Sigmoid colon (tissue), 7 donors: ENCODE measurements around the gene TNNT2. TPM values are rescaled to one million over a fixed set of nuclear protein-coding genes. Genes with fewer than 3 reads are reported as not detected.
A peak's percentile ranks its signal among the peaks of the same experiment; 100 is the strongest.

Experiments used
- DNase-seq: peaks from one replicate; pipeline ENCODE4 v3.0.0-alpha.2; 2019
- H3K27ac ChIP-seq, 4 donors: fragments of 200-600 bp; sonication (generic); one replicate each; pipeline ENCODE4 v1.5.1; 2016 to 2019; ENCODE audit warnings: mild to moderate bottlenecking in 1 of 4
- H3K27me3 ChIP-seq, 3 donors: fragments of 200-600 bp; sonication (generic); one replicate each; pipeline ENCODE4 v1.5.1; 2019; ENCODE audit warnings: mild to moderate bottlenecking in 1 of 3
- H3K36me3 ChIP-seq, 4 donors: fragments of 200-600 bp; sonication (generic); one replicate each; pipeline ENCODE4 v1.5.1; 2016 to 2019
- H3K4me1 ChIP-seq, 4 donors: fragments of 200-600 bp; sonication (generic); one replicate each; pipeline ENCODE4 v1.5.1; 2017 to 2019
- H3K4me3 ChIP-seq, 4 donors: fragments of 200-600 bp; sonication (generic); one replicate each; pipeline ENCODE4 v1.5.1; 2017 to 2019; ENCODE audit warnings: mild to moderate bottlenecking in 2 of 4, moderate library complexity in 1 of 4
- H3K9me3 ChIP-seq, 4 donors: fragments of 200-600 bp in 3 of 4; sonication (generic) in 3 of 4; one replicate each; pipeline versions ENCODE4 v1.5.1 to v1.6.1; 2013 to 2019
- CTCF ChIP-seq, 4 experiments: fragments of 450-650 bp in 3 of 4; fragments of 200-600 bp in 1 of 4; IDR thresholded peaks; one replicate each; pipeline ENCODE4 v1.5.1; 2016 to 2019; ENCODE audit warnings: antibody characterized with exemption in 4 of 4, mild to moderate bottlenecking in 3 of 4, moderate library complexity in 2 of 4
- EP300 ChIP-seq, 4 donors: sonication (generic); formaldehyde crosslinking; IDR thresholded peaks; one replicate each; pipeline ENCODE4 v1.6.1; 2017; ENCODE audit warnings: antibody characterized with exemption in 4 of 4
- POLR2A ChIP-seq, 2 donors: fragments of 450-650 bp; IDR thresholded peaks; one replicate each; pipeline ENCODE4 v1.6.1; 2016; ENCODE audit warnings: antibody characterized with exemption in 2 of 2, mild to moderate bottlenecking in 2 of 2, moderate library complexity in 2 of 2
- POLR2AphosphoS5 ChIP-seq, 4 donors: sonication (generic); formaldehyde crosslinking; IDR thresholded peaks; one replicate each; pipeline ENCODE4 v1.6.1; 2017; ENCODE audit warnings: antibody characterized with exemption in 4 of 4
- WGBS, 2 donors: extraction: QIAGEN DNeasy Blood & Tissue Kit; methylation state at CpG; one replicate each; pipeline ENCODE4 v1.1.7; 2013; 5-methylcytosine and 5-hydroxymethylcytosine counted together
- intact Hi-C: fragments of 100-400 bp; cut with DNase I; formaldehyde crosslinking; loops from one replicate; pipeline ENCODE4 v1.15.1; 2023
- polyA plus RNA-seq, 3 donors: library from polyadenylated mRNA; stranded (reverse); fragments of 200-250 nt; gene quantifications; one replicate each; pipeline ENCODE4 v1.2.3, GENCODE V29; 2013
- total RNA-seq, 4 donors: library from RNA; depleted of rRNA; stranded (reverse); fragments of >200 nt; gene quantifications; one replicate each; pipeline ENCODE4 v1.1.0, GENCODE V29; 2016
- donor health status: healthy with polysubstance abuse.
- donor health status: Bipolar disorder and iron deficiency.
- donor health status: healthy.

Gene TNNT2
- total and polyA plus RNA-seq, 7 donors: 0.81 to 34.9 (median 3.9) TPM; not detected in 3

- Histone ChIP-seq H3K4me1 (no peaks in the 10 kb centered on the region), H3K4me3 (no peak overlapping the region), H3K27ac (peak overlapping the region in 1 of 4 donors; percentile 17), H3K9me3 (no peaks in the 10 kb centered on the region), H3K27me3 (peaks cover 5 to 34% (median 6%) of the 10 kb centered on the region in 3 donors), H3K36me3 (no peaks in the 10 kb centered on the region)
- intact Hi-C loops: no loop called here
- no peak for DNase-seq
- WGBS, 2 donors: 57 to 67% methylated on average over 7 of the region's 7 CpGs
- TF ChIP-seq CTCF (IDR thresholded peaks at IDR 0.05) (no peak), EP300 (IDR thresholded peaks at IDR 0.05) (no peak), POLR2A (IDR thresholded peaks at IDR 0.05) (no peak), POLR2AphosphoS5 (IDR thresholded peaks at IDR 0.05) (no peak)
Observed at GRCh38 chr1:201310251-201310985, 67.1 kb downstream of the TNNT2 start.

GRCh38 chr1:201309416-201309815 lies 68.1 kb downstream of the TNNT2 start:
- Histone ChIP-seq H3K27me3 (peaks cover 5 to 37% (median 6%) of the 10 kb centered on the region in 3 donors), H3K4me1 (no peaks in the 10 kb centered on the region), H3K36me3 (no peaks in the 10 kb centered on the region), H3K4me3 (no peak overlapping the region), H3K27ac (peak overlapping the region in 1 of 4 donors; percentile 49), H3K9me3 (no peaks in the 10 kb centered on the region)
- peak; percentile 75 for DNase-seq
- 0 to 4% methylated on average over 9 of the region's 9 CpGs for WGBS, 2 donors
- intact Hi-C loops: no loop called here
- TF ChIP-seq EP300 (IDR thresholded peaks at IDR 0.05) (no peak), POLR2AphosphoS5 (IDR thresholded peaks at IDR 0.05) (peak in 2 of 4 donors; percentile 25 to 55)

Other genes with a start within 250 kb of the TNNT2 start
- 10 to 100 TPM; 56.2 to 78.3 (median 65.5) TPM for gene TMEM9, start 223.2 kb downstream of the TNNT2 start, total RNA-seq
- gene TMEM9, start 223.2 kb downstream of the TNNT2 start, polyA plus RNA-seq: 10 to 100 TPM; 12.9 to 47.8 (median 14.4) TPM
- gene IGFN1, start 186.9 kb downstream of the TNNT2 start, total RNA-seq: under 1 TPM in 2 of 4 donors, not detected in 2; 0.14 to 0.55 TPM
- under 1 TPM in 2 of 3 donors, not detected in 1; under 0.01 to 0.15 TPM for gene IGFN1, start 186.9 kb downstream of the TNNT2 start, polyA plus RNA-seq
- under 1 TPM in 2 of 4 donors, not detected in 2; under 0.01 to 0.16 TPM for gene PKP1, start 94.2 kb downstream of the TNNT2 start, total RNA-seq
- gene PKP1, start 94.2 kb downstream of the TNNT2 start, polyA plus RNA-seq: under 1 TPM; under 0.01 to 0.60 (median 0.48) TPM
- gene LAD1, start 21.6 kb upstream of the TNNT2 start, total RNA-seq: not detected
- gene LAD1, start 21.6 kb upstream of the TNNT2 start, polyA plus RNA-seq: 100 to 1,000 TPM in 2 of 3 donors, 10 to 100 TPM in 1; 63.7 to 151 (median 102) TPM
- not detected for gene TNNI1, start 44.0 kb upstream of the TNNT2 start, total RNA-seq
- gene TNNI1, start 44.0 kb upstream of the TNNT2 start, polyA plus RNA-seq: 1 to 10 TPM in 1 of 3 donors, under 1 TPM in 2; 0.04 to 7.8 (median 0.46) TPM
- 100 to 1,000 TPM in 2 of 4 donors, 10 to 100 TPM in 2; 93.4 to 135 (median 108) TPM for gene PHLDA3, start 91.5 kb upstream of the TNNT2 start, total RNA-seq
- gene PHLDA3, start 91.5 kb upstream of the TNNT2 start, polyA plus RNA-seq: 10 to 100 TPM in 1 of 3 donors, 1 to 10 TPM in 2; 3.2 to 20.8 (median 9.6) TPM
- 1,000 to 10,000 TPM; 4,737 to 8,467 (median 6,048) TPM for gene CSRP1, start 129.4 kb upstream of the TNNT2 start, total RNA-seq
- 100 to 1,000 TPM; 189 to 296 (median 264) TPM for gene CSRP1, start 129.4 kb upstream of the TNNT2 start, polyA plus RNA-seq
- gene NAV1, start 161.4 kb upstream of the TNNT2 start, total RNA-seq: 10 to 100 TPM; 17.1 to 44.9 (median 20.9) TPM
- gene NAV1, start 161.4 kb upstream of the TNNT2 start, polyA plus RNA-seq: 1 to 10 TPM; 1.8 to 8.2 (median 3.0) TPM